Naive thymus-derived CD4-positive, alpha-beta T cell (primary cell): ENCODE data around the gene ZNF674. TPM values are rescaled to one million over a fixed set of nuclear protein-coding genes. Genes with fewer than 3 reads are reported as not detected.

ENCODE experiments used
- ATAC-seq: fragments of 150-1000 bp; cut with Tn5 transposase; 2 replicates; pipeline ENCODE4 v1.10.0; 2021; ENCODE audit warnings: mild to moderate bottlenecking, moderate library complexity
- CTCF ChIA-PET: fragments of 350-600 bp; sonication (Branson Sonifier 250); formaldehyde crosslinking; loops from one replicate; lab custom pipeline; 2021; ENCODE audit warnings: antibody characterized with exemption; lab: Charles Lee
- POLR2A ChIA-PET: fragments of 350-600 bp; sonication (Branson Sonifier 250); formaldehyde crosslinking; loops from one replicate; lab custom pipeline; 2021; ENCODE audit warnings: antibody characterized with exemption, inconsistent platforms; lab: Charles Lee
- DNase-seq, 9 donors: peaks; one replicate each; pipeline versions ENCODE4 v3.0.0 to v3.0.0-alpha.2; 2020 to 2022; ENCODE audit warnings: mixed read lengths in 1 of 9
- H3K27ac ChIP-seq: one replicate; pipeline ENCODE4 v1.7.0; 2013; ENCODE audit warnings: mild to moderate bottlenecking, low read depth, low read length, moderate library complexity
- H3K27me3 ChIP-seq, 2 donors: one replicate each; pipeline ENCODE4 v1.7.0; 2013; ENCODE audit warnings: low read length in 2 of 2, mild to moderate bottlenecking in 2 of 2, moderate library complexity in 2 of 2; ENCODE audit not compliant: control insufficient read depth in 2 of 2, insufficient read depth in 2 of 2
- H3K36me3 ChIP-seq, 3 experiments: 1 replicate in 2 of 3; 2 replicates in 1 of 3; pipeline ENCODE4 v1.7.0; 2013; ENCODE audit warnings: low read length in 3 of 3, mild to moderate bottlenecking in 3 of 3, moderate library complexity in 1 of 3; ENCODE audit not compliant: insufficient read depth in 3 of 3, control insufficient read depth in 2 of 3
- H3K4me1 ChIP-seq, 2 donors: one replicate each; pipeline ENCODE4 v1.7.0; 2013; ENCODE audit warnings: low read length in 2 of 2, mild to moderate bottlenecking in 2 of 2, moderate library complexity in 1 of 2; ENCODE audit not compliant: control insufficient read depth in 2 of 2, insufficient read depth in 2 of 2
- H3K4me3 ChIP-seq: 2 replicates; pipeline ENCODE4 v1.7.0; 2013; ENCODE audit warnings: mild to moderate bottlenecking, low read length
- H3K9me3 ChIP-seq, 3 experiments: 1 replicate in 2 of 3; 2 replicates in 1 of 3; pipeline ENCODE4 v1.7.0; 2013; ENCODE audit warnings: low read length in 3 of 3; ENCODE audit not compliant: control insufficient read depth in 2 of 3
- H3K27ac Mint-ChIP-seq, 9 donors: one replicate each; pipeline ENCODE4 v1.8.0; 2020 to 2022; ENCODE audit warnings: mixed read lengths in 9 of 9, mild to moderate bottlenecking in 8 of 9, moderate library complexity in 5 of 9, inconsistent platforms in 2 of 9
- H3K27me3 Mint-ChIP-seq, 5 donors: one replicate each; pipeline ENCODE4 v1.8.0; 2021 to 2022; ENCODE audit warnings: mixed read lengths in 5 of 5, mild to moderate bottlenecking in 1 of 5
- H3K36me3 Mint-ChIP-seq, 5 donors: one replicate each; pipeline ENCODE4 v1.8.0; 2020 to 2022; ENCODE audit warnings: mixed read lengths in 5 of 5, mild to moderate bottlenecking in 3 of 5, inconsistent platforms in 1 of 5
- H3K4me1 Mint-ChIP-seq, 7 donors: one replicate each; pipeline ENCODE4 v1.8.0; 2020 to 2022; ENCODE audit warnings: mixed read lengths in 7 of 7, mild to moderate bottlenecking in 3 of 7, inconsistent platforms in 1 of 7
- H3K4me3 Mint-ChIP-seq, 10 donors: one replicate each; pipeline ENCODE4 v1.8.0; 2020 to 2022; ENCODE audit warnings: mild to moderate bottlenecking in 10 of 10, mixed read lengths in 10 of 10, moderate library complexity in 6 of 10, inconsistent platforms in 2 of 10
- H3K9me3 Mint-ChIP-seq, 11 donors: one replicate each; pipeline ENCODE4 v1.8.0; 2020 to 2022; ENCODE audit warnings: mixed read lengths in 11 of 11, mild to moderate bottlenecking in 4 of 11, inconsistent platforms in 1 of 11, moderate library complexity in 1 of 11
- intact Hi-C, 2 donors: fragments of 100-400 bp; cut with micrococcal nuclease; formaldehyde crosslinking; loops; one replicate each; pipeline ENCODE4 v1.15.1; 2023
- polyA plus RNA-seq, 2 donors: library from polyadenylated mRNA; unstranded; fragments of 300-500 nt; fragmentation: Illumina TruSeq; gene quantifications; one replicate each; pipeline ENCODE4 v1.2.3, GENCODE V29; 2021
- total RNA-seq, 6 experiments: library from RNA in 5 of 6; stranded (reverse) in 5 of 6; gene quantifications; 1 replicate in 5 of 6; 2 replicates in 1 of 6; pipeline ENCODE4 v1.2.3 and lab custom pipeline; 2021 to 2026

ZNF674 gene
- total and polyA plus RNA-seq, 7 experiments from 2014 or later = 0.77 to 6.9 (median 5.1) TPM

GRCh38 chrX:46456125-46456922, 88.9 kb downstream of the ZNF674 start:
- Histone ChIP-seq H3K9me3 (no peaks in the 10 kb centered on the region), H3K4me1 (no peaks in the 10 kb centered on the region), H3K27ac (no peak overlapping the region), H3K4me3 (no peak overlapping the region), H3K27me3 (no peaks in the 10 kb centered on the region), H3K36me3 (peaks cover 5 to 7% (median 6%) of the 10 kb centered on the region in 3 experiments)
- intact Hi-C loops = no loop called here
- H3K27ac Mint-ChIP-seq = no peak overlapping the region
- H3K9me3 Mint-ChIP-seq = peaks cover 0 to 2% (median 0%) of the 10 kb centered on the region in 11 donors
- H3K36me3 Mint-ChIP-seq = peaks cover 8 to 30% (median 25%) of the 10 kb centered on the region in 5 donors
- no peaks in the 10 kb centered on the region for H3K27me3 Mint-ChIP-seq
- CTCF ChIA-PET = interaction anchor here (0.6 kb wide), 1 partner anchor 230 kb away, joined by 4 read pairs; no protein-coding TSS in a partner anchor
- no peak for DNase-seq
- ATAC-seq = no peak
- no peak overlapping the region for H3K4me3 Mint-ChIP-seq
- H3K4me1 Mint-ChIP-seq = peaks cover 0 to 16% (median 8%) of the 10 kb centered on the region in 7 donors
- POLR2A ChIA-PET = interaction anchor here (1.7 kb wide), 1 partner anchor 9 kb away, joined by 4 read pairs; no protein-coding TSS in a partner anchor

Other genes with a start within 250 kb of the ZNF674 start
- 1 to 10 TPM; 2.1 to 7.2 (median 2.3) TPM for gene CHST7, start 28.3 kb upstream of the ZNF674 start, total RNA-seq
- 1 to 10 TPM; 3.0 to 3.1 TPM for gene CHST7, start 28.3 kb upstream of the ZNF674 start, polyA plus RNA-seq
- 10 to 100 TPM in 1 of 5 experiments, 1 to 10 TPM in 4; 3.0 to 11.3 (median 4.4) TPM for gene SLC9A7, start 213.7 kb upstream of the ZNF674 start, total RNA-seq
- 1 to 10 TPM; 1.3 to 3.2 TPM for gene SLC9A7, start 213.7 kb upstream of the ZNF674 start, polyA plus RNA-seq